Body of pancreas (tissue), 4 donors: ENCODE data around the gene IL16.

ENCODE experiments used
- CTCF ChIP-seq, 7 experiments: fragments of 450-650 bp in 4 of 7; fragments of 200-600 bp in 3 of 7; sonication (generic) in 3 of 7; IDR thresholded peaks; one replicate each; pipeline ENCODE4 v1.5.1; 2016 to 2019; ENCODE audit warnings: antibody characterized with exemption in 7 of 7
- POLR2A ChIP-seq, 3 donors: fragments of 450-650 bp; IDR thresholded peaks; one replicate each; pipeline ENCODE4 v1.6.1; 2016; ENCODE audit warnings: antibody characterized with exemption in 3 of 3, mild to moderate bottlenecking in 2 of 3

DNA sequence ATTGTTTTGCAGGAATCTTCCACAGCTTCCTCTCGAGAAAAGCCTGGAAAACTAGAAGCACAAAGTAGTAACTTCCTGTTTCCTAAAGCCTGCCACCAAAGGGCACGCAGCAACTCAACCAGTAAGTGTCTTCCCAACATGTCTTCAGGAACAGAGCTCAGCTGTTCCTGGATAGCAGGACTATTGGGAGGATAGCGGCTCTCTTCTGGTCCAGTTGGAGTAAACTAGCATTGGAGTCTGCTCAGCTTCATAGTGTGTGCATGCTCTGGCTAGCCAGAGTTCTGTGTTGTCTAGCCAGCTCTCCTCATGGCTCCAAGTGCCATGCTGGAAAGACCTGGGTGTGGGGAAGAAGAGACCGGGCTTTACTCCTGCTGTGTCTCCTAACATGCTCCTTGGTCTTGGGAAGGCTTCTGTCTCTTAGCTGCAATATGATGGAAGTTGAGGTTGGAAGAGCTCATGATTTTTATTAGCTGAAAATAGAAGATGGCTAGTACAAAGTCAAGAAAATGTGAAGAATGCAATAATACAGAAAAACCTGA, 63.1 kb downstream of the IL16 start:
- TF ChIP-seq CTCF (IDR thresholded peaks at IDR 0.05) (no peak), POLR2A (IDR thresholded peaks at IDR 0.05) (no peak)
